GM21367 (cell line): ENCODE measurements around the gene PRKAR1B.

Source experiments
- ATAC-seq: cut with Tn5 transposase; IDR thresholded peaks from one replicate; pipeline ENCODE4 v1.9.1; 2021; ENCODE audit not compliant: unreplicated experiment

Gene PRKAR1B

GRCh38 chr7:501526-501925 is 225.6 kb downstream of the PRKAR1B start:
- ATAC-seq: no peak

GRCh38 chr7:500521-501420 is 226.3 kb downstream of the PRKAR1B start:
- no peak for ATAC-seq

GRCh38 chr7:499853-500485 is 227.1 kb downstream of the PRKAR1B start:
- no peak for ATAC-seq
